ENCODE measurements around the gene CCT2.
A peak's percentile ranks its signal among the peaks of the same experiment; 100 is the strongest.

CCT2 gene

GRCh38 chr12:69550569-69551350 is 34.5 kb upstream of the CCT2 start:
- no peak overlapping the region for H3K4me3 ChIP-seq (ENCODE audit: low read depth, low read length)
- no peak for TF ChIP-seq CTCF (IDR thresholded peaks at IDR 0.05; ENCODE audit: insufficient read depth, low read depth, low read length, missing control alignments)
- DNase-seq (ENCODE audit: low read depth) = no peak

GRCh38 chr12:69553628-69554248 is 31.5 kb upstream of the CCT2 start:
- peak; percentile 28 for DNase-seq (ENCODE audit: low read depth)
- TF ChIP-seq CTCF (IDR thresholded peaks at IDR 0.05; ENCODE audit: insufficient read depth, low read depth, low read length, missing control alignments) = no peak
- no peak overlapping the region for H3K4me3 ChIP-seq (ENCODE audit: low read depth, low read length)

- TF ChIP-seq CTCF (IDR thresholded peaks at IDR 0.05; ENCODE audit: insufficient read depth, low read depth, low read length, missing control alignments) = no peak
- no peak overlapping the region for H3K4me3 ChIP-seq (ENCODE audit: low read depth, low read length)
- DNase-seq (ENCODE audit: low read depth) = no peak
Measured at GRCh38 chr12:69555461-69555860, 29.8 kb upstream of the CCT2 start.

GRCh38 chr12:69556383-69556782 is 28.9 kb upstream of the CCT2 start:
- DNase-seq (ENCODE audit: low read depth) = no peak
- no peak for TF ChIP-seq CTCF (IDR thresholded peaks at IDR 0.05; ENCODE audit: insufficient read depth, low read depth, low read length, missing control alignments)
- H3K4me3 ChIP-seq (ENCODE audit: low read depth, low read length) = no peak overlapping the region

- no peak for DNase-seq (ENCODE audit: low read depth)
- TF ChIP-seq CTCF (IDR thresholded peaks at IDR 0.05; ENCODE audit: insufficient read depth, low read depth, low read length, missing control alignments) = no peak
- H3K4me3 ChIP-seq (ENCODE audit: low read depth, low read length) = no peak overlapping the region
Measured at GRCh38 chr12:69563166-69563762, 22.0 kb upstream of the CCT2 start.

- H3K4me3 ChIP-seq (ENCODE audit: low read depth, low read length) = no peak overlapping the region
- no peak for DNase-seq (ENCODE audit: low read depth)
- no peak for TF ChIP-seq CTCF (IDR thresholded peaks at IDR 0.05; ENCODE audit: insufficient read depth, low read depth, low read length, missing control alignments)
Measured at GRCh38 chr12:69566603-69567002, 18.7 kb upstream of the CCT2 start.
